H1 (cell line): ENCODE data around the gene FHL1. TPM values are rescaled to one million over a fixed set of nuclear protein-coding genes. Genes with fewer than 3 reads are reported as not detected.

ENCODE experiments used
- CBX8 ChIP-seq: fragments of 300-800, 300-1000 bp; sonication (generic); IDR thresholded peaks from 2 replicates; pipeline ENCODE4 v1.7.1; 2016; ENCODE audit warnings: low read depth, low read length, borderline replicate concordance
- CTCF ChIP-seq, 3 experiments: IDR thresholded peaks; 1 replicate in 2 of 3; 2 replicates in 1 of 3; pipeline versions ENCODE4 v1.5.1 to v1.6.1; 2011; ENCODE audit warnings: low read length in 3 of 3, mild to moderate bottlenecking in 3 of 3, inconsistent platforms in 2 of 3, low read depth in 1 of 3, moderate library complexity in 1 of 3; ENCODE audit not compliant: insufficient read depth in 1 of 3; ENCODE audit errors: control extremely low read depth in 1 of 3
- E2F6 ChIP-seq: IDR thresholded peaks from 2 replicates; pipeline ENCODE4 v1.6.1; 2012; ENCODE audit warnings: inconsistent platforms
- EP300 ChIP-seq, 2 experiments: IDR thresholded peaks; 1 replicate in 1 of 2; 2 replicates in 1 of 2; pipeline ENCODE4 v1.6.1; 2011 to 2012; ENCODE audit warnings: low read depth in 2 of 2, low read length in 2 of 2, mild to moderate bottlenecking in 2 of 2, borderline replicate concordance in 1 of 2, inconsistent platforms in 1 of 2, moderate library complexity in 1 of 2
- JUND ChIP-seq: IDR thresholded peaks from 2 replicates; pipeline ENCODE4 v1.6.1; 2011; ENCODE audit warnings: mild to moderate bottlenecking, improper control_type of control experiment, low read length
- POLR2A ChIP-seq, 2 experiments: IDR thresholded peaks; 1 replicate in 1 of 2; 2 replicates in 1 of 2; pipeline ENCODE4 v1.6.1; 2011; ENCODE audit warnings: low read depth in 2 of 2, low read length in 2 of 2, mild to moderate bottlenecking in 2 of 2; ENCODE audit errors: control extremely low read depth in 1 of 2
- polyA plus RNA-seq, 7 experiments: library from polyadenylated mRNA; depleted of rRNA in 3 of 7; stranded (reverse) in 5 of 7; unstranded in 2 of 7; fragments of >200 nt in 5 of 7; fragments of 200-250 nt in 2 of 7; gene quantifications; 1 replicate in 5 of 7; 2 replicates in 1 of 7; 4 replicates in 1 of 7; pipeline versions ENCODE4 v1.2.1 to v1.2.3, GENCODE V29; 2011 to 2013; ENCODE audit warnings: missing spikeins in 2 of 7, mixed read lengths in 2 of 7
- total RNA-seq: library from RNA; stranded (reverse); fragmentation: NEBNext Ultra II Directional; extraction: Animal tissue kit (Norgen Biotek cat#: 25700); gene quantifications from 2 replicates; pipeline ENCODE4 v1.2.1, GENCODE V29; 2021

FHL1 gene
- total and polyA plus RNA-seq, 2 of the 8 experiments (the other 6 are each of a cell fraction or from before 2014, with no cell fraction given) = 45.0 to 56.5 TPM

GRCh38 chrX:136112778-136113177 is 34.6 kb upstream of the FHL1 start (continued):
- TF ChIP-seq CTCF (IDR thresholded peaks at IDR 0.05; ENCODE audit: control extremely low read depth in 1 of 3, insufficient read depth in 1 of 3, low read depth in 1 of 3, low read length in 3 of 3) (no peak), POLR2A (IDR thresholded peaks at IDR 0.05; ENCODE audit: control extremely low read depth in 1 of 2, low read depth in 2 of 2, low read length in 2 of 2) (no peak), CBX8 (no peak), EP300 (IDR thresholded peaks at IDR 0.05; ENCODE audit: borderline replicate concordance in 1 of 2, low read depth in 2 of 2, low read length in 2 of 2) (no peak), JUND (no peak), E2F6 (no peak)
